Stimulated activated CD8-positive, alpha-beta memory T cell treated with anti-CD3 and anti-CD28 coated beads, Interleukin-7, amount 100 ng/mL, for 24 hours (primary cell): Measurements from ENCODE around the gene DIO3.
"Not testable (repeated sequence)": the region's sequence is repeated elsewhere in the genome, so short reads cannot be mapped to it uniquely, and the experiment has no call there.

Experiments
- DNase-seq: peaks from one replicate; pipeline ENCODE4 v3.0.0-alpha.2; 2020; ENCODE audit warnings: low read depth

Gene DIO3

GRCh38 chr14:101542391-101542790 is 18.9 kb upstream of the DIO3 start:
- no peak for DNase-seq

GRCh38 chr14:101543814-101544213 is 17.5 kb upstream of the DIO3 start:
- no peak for DNase-seq

GRCh38 chr14:101544550-101544949 is 16.7 kb upstream of the DIO3 start:
- no peak for DNase-seq

- DNase-seq = no peak
Observed at GRCh38 chr14:101546706-101547105, 14.6 kb upstream of the DIO3 start.

GRCh38 chr14:101547107-101547738 is 14.1 kb upstream of the DIO3 start:
- DNase-seq = no peak

GRCh38 chr14:101547961-101548669 is 13.2 kb upstream of the DIO3 start:
- no peak for DNase-seq

- DNase-seq = no peak
Observed at GRCh38 chr14:101548710-101549109, 12.6 kb upstream of the DIO3 start.

GRCh38 chr14:101549154-101549553 is 12.1 kb upstream of the DIO3 start:
- no peak for DNase-seq

- DNase-seq = not testable (repeated sequence)
Observed at GRCh38 chr14:101550202-101550912, 10.9 kb upstream of the DIO3 start.

- no peak for DNase-seq
Observed at GRCh38 chr14:101551729-101552595, 9.3 kb upstream of the DIO3 start.

- DNase-seq = no peak
Observed at GRCh38 chr14:101552786-101553231, 8.5 kb upstream of the DIO3 start.

GRCh38 chr14:101553393-101553792 is 7.9 kb upstream of the DIO3 start:
- DNase-seq = no peak

- no peak for DNase-seq
Observed at GRCh38 chr14:101553931-101554330, 7.4 kb upstream of the DIO3 start.

- no peak for DNase-seq
Observed at GRCh38 chr14:101554991-101555668, 6.2 kb upstream of the DIO3 start.

GRCh38 chr14:101555669-101556043 is 5.6 kb upstream of the DIO3 start:
- DNase-seq = not testable (repeated sequence)

GRCh38 chr14:101556131-101556530 is 5.2 kb upstream of the DIO3 start:
- no peak for DNase-seq

- no peak for DNase-seq
Observed at GRCh38 chr14:101556566-101557320, 4.6 kb upstream of the DIO3 start.

GRCh38 chr14:101557321-101557695 is 4.0 kb upstream of the DIO3 start:
- DNase-seq = no peak

GRCh38 chr14:101557811-101558738 is 3.2 kb upstream of the DIO3 start:
- DNase-seq = no peak

GRCh38 chr14:101558739-101559240 is 2.5 kb upstream of the DIO3 start:
- DNase-seq = no peak
